ENCODE measurements around the gene RALGAPA2.

The RALGAPA2 gene

DNA sequence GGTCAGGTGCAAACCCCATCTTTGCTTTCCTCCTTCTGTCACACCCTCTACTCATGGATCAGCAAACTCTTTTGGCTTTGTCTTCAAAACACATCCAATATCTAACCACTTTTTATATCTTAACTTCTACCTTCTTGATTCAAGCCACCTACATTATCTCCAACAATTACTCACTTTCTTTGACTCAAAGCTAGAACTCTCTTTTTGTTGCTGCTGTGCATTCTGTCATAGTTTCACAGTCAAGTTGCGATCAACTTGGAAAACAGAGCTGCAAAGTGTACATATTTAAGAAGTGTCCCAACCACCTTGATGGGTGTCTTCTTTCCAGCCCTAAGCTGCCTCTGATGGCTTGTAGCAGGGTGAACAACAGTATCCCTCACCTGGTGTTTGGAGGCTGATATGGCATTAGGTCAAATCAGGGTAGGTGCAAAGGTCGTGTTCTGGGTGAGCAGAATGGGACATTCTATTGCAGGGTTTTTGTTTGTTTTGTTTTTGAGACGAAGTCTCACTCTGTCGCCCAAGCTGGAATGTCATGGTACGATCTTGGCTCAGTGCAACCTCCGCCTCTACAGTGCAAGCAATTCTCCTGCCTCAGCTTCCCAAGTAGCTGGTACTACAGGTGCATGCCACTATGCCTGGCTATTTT lies 43.4 kb upstream of the RALGAPA2 start:
- H3K4me2 ChIP-seq (ENCODE audit: low read length) = no peak overlapping the region
- TF ChIP-seq, protein P1, sequence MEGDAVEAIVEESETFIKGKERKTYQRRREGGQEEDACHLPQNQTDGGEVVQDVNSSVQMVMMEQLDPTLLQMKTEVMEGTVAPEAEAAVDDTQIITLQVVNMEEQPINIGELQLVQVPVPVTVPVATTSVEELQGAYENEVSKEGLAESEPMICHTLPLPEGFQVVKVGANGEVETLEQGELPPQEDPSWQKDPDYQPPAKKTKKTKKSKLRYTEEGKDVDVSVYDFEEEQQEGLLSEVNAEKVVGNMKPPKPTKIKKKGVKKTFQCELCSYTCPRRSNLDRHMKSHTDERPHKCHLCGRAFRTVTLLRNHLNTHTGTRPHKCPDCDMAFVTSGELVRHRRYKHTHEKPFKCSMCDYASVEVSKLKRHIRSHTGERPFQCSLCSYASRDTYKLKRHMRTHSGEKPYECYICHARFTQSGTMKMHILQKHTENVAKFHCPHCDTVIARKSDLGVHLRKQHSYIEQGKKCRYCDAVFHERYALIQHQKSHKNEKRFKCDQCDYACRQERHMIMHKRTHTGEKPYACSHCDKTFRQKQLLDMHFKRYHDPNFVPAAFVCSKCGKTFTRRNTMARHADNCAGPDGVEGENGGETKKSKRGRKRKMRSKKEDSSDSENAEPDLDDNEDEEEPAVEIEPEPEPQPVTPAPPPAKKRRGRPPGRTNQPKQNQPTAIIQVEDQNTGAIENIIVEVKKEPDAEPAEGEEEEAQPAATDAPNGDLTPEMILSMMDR (IDR thresholded peaks at IDR 0.05; ENCODE audit: low read length) = no peak
- no peak for TF ChIP-seq EZH2 (IDR thresholded peaks at IDR 0.05; ENCODE audit: borderline replicate concordance, low read length)
- H3K36me3 ChIP-seq (ENCODE audit: insufficient read depth, low read length) = no peaks in the 10 kb centered on the region

DNA sequence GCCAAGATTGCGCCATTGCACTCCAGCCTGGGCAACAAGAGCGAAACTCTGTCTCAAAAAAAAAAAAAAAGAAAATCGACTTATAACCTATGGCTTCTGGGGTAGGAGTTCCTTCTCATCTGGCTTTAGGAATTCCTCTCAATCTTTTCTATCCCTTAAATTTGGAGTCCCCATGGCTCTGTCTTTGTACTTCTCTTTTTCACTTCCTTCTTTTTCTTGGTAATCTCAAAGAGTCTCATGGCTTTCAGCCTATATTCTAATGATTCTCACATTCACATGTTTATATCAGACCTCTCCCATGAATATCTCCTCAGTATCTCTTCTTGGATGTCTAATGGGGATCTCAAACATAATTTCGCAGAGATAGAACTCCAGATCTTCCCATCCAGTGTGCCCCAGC lies 42.8 kb upstream of the RALGAPA2 start:
- no peaks in the 10 kb centered on the region for H3K9me2 ChIP-seq (ENCODE audit: low read depth, low read length)
- H3K79me2 ChIP-seq (ENCODE audit: insufficient read depth, low read length) = no peaks in the 10 kb centered on the region
- H2AFZ ChIP-seq (ENCODE audit: low read length) = no peak overlapping the region
- H3K4me2 ChIP-seq (ENCODE audit: low read length) = no peak overlapping the region
- no peaks in the 10 kb centered on the region for H3F3A ChIP-seq (ENCODE audit: insufficient read depth, low read length)
- H3K36me3 ChIP-seq (ENCODE audit: insufficient read depth, low read length) = no peaks in the 10 kb centered on the region
- H3K4me1 ChIP-seq (ENCODE audit: insufficient read depth, low read length, severe bottlenecking) = no peaks in the 10 kb centered on the region
- no peak overlapping the region for H3K9ac ChIP-seq (ENCODE audit: low read length)
- no peak overlapping the region for H3K27ac ChIP-seq (ENCODE audit: low read depth, low read length, poor library complexity, severe bottlenecking)
- H3K9me3 ChIP-seq (ENCODE audit: low read length) = no peaks in the 10 kb centered on the region
- H4K20me1 ChIP-seq (ENCODE audit: insufficient read depth, low read length) = no peaks in the 10 kb centered on the region
- H3K4me3 ChIP-seq (ENCODE audit: low read depth, low read length, poor library complexity, severe bottlenecking) = no peak overlapping the region
- TF ChIP-seq, protein P1 (IDR thresholded peaks at IDR 0.05; ENCODE audit: low read length) = no peak
- TF ChIP-seq EZH2 (IDR thresholded peaks at IDR 0.05; ENCODE audit: borderline replicate concordance, low read length) = no peak
- no peaks in the 10 kb centered on the region for H3K27me3 ChIP-seq (ENCODE audit: insufficient read depth, low read length)

More for the DNA sequence above, 43.4 kb upstream of the RALGAPA2 start:
- no peaks in the 10 kb centered on the region for H3K9me3 ChIP-seq (ENCODE audit: low read length)
- H3K79me2 ChIP-seq (ENCODE audit: insufficient read depth, low read length) = no peaks in the 10 kb centered on the region
- no peak overlapping the region for H3K4me3 ChIP-seq (ENCODE audit: low read depth, low read length, poor library complexity, severe bottlenecking)
- H3F3A ChIP-seq (ENCODE audit: insufficient read depth, low read length) = no peaks in the 10 kb centered on the region
- no peaks in the 10 kb centered on the region for H4K20me1 ChIP-seq (ENCODE audit: insufficient read depth, low read length)
- H3K9me2 ChIP-seq (ENCODE audit: low read depth, low read length) = no peaks in the 10 kb centered on the region
- H2AFZ ChIP-seq (ENCODE audit: low read length) = no peak overlapping the region
- H3K9ac ChIP-seq (ENCODE audit: low read length) = no peak overlapping the region
- no peak overlapping the region for H3K27ac ChIP-seq (ENCODE audit: low read depth, low read length, poor library complexity, severe bottlenecking)
- H3K27me3 ChIP-seq (ENCODE audit: insufficient read depth, low read length) = no peaks in the 10 kb centered on the region
- no peaks in the 10 kb centered on the region for H3K4me1 ChIP-seq (ENCODE audit: insufficient read depth, low read length, severe bottlenecking)

DNA sequence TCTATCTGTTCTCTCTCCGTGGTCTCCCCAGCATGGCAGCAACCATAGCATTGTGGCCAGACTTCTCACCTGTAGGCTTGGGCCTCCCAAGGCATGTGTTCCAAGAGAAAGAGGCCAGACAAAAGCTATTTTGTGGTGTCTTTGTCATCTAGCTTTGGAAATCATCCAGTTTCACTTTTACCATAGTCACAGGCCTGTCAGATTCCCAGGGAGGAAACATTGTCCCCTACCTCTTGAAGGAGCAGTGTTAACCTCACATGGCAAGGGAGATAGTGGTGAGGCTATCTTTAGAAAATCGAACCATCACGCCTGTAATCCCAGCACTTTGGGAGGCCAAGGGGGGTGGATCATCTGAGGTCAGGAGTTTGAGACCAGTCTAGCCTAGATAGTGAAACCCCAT lies 42.3 kb upstream of the RALGAPA2 start:
- no peaks in the 10 kb centered on the region for H3K79me2 ChIP-seq (ENCODE audit: insufficient read depth, low read length)
- H3K36me3 ChIP-seq (ENCODE audit: insufficient read depth, low read length) = no peaks in the 10 kb centered on the region
- H3K4me1 ChIP-seq (ENCODE audit: insufficient read depth, low read length, severe bottlenecking) = no peaks in the 10 kb centered on the region
- H3K4me3 ChIP-seq (ENCODE audit: low read depth, low read length, poor library complexity, severe bottlenecking) = no peak overlapping the region
- H3K27me3 ChIP-seq (ENCODE audit: insufficient read depth, low read length) = no peaks in the 10 kb centered on the region
- H3K9me3 ChIP-seq (ENCODE audit: low read length) = no peaks in the 10 kb centered on the region
- no peak overlapping the region for H3K9ac ChIP-seq (ENCODE audit: low read length)
- H2AFZ ChIP-seq (ENCODE audit: low read length) = no peak overlapping the region
- no peak overlapping the region for H3K27ac ChIP-seq (ENCODE audit: low read depth, low read length, poor library complexity, severe bottlenecking)
- H3K9me2 ChIP-seq (ENCODE audit: low read depth, low read length) = no peaks in the 10 kb centered on the region
- H3F3A ChIP-seq (ENCODE audit: insufficient read depth, low read length) = no peaks in the 10 kb centered on the region
- no peak for TF ChIP-seq EZH2 (IDR thresholded peaks at IDR 0.05; ENCODE audit: borderline replicate concordance, low read length)
- TF ChIP-seq, protein P1 (IDR thresholded peaks at IDR 0.05; ENCODE audit: low read length) = no peak
- H4K20me1 ChIP-seq (ENCODE audit: insufficient read depth, low read length) = no peaks in the 10 kb centered on the region
- no peak overlapping the region for H3K4me2 ChIP-seq (ENCODE audit: low read length)

All from OCI-LY1 (cell line).